ENCODE measurements around the gene LRMDA.

GRCh38 chr10:75737580-75737949 is 306.1 kb downstream of the LRMDA start:
- TF ChIP-seq CTCF (IDR thresholded peaks at IDR 0.05) (no peak), POLR2A (IDR thresholded peaks at IDR 0.05) (no peak)
